ENCODE results near the gene CHERP.
"Not testable (repeated sequence)": the region's sequence is repeated elsewhere in the genome, so short reads cannot be mapped to it uniquely, and the experiment has no call there.

Gene CHERP

DNA sequence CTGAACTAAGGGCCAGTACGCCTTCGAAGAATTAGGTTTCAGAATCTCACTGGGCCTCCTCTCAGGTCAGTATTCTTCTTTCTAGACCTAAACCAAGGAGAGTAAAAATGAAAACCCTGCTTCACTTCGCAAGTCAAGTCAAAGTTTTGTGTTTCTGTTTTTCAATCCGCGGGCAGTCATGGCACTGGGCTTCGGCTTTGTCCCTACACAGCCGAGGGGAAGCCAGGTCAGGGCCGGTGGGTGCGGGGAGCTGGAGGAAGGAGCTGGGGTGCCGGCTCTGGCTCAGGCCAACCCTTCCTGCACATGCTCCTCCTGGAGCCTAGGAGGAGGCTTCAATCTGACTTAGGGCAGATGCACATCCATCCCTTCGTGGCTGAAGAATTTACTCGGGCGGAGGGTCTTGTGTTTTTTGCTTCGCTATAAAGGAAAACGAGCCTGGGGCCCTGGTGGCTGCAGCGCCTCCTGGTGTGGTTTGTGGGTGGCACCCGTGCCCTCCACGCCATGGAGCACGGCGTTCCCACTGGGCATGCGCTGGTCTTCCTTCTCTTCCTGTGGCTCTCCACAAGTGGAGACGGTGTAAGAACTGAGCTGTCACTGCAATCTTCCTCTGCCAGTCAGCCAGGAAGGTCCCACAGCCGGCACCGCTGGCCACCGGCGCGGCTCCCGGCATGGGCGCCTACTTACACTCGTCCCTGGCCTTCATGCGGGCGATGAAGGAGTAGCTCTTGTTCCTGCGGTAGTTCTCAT, 23.6 kb downstream of the CHERP start:
- FAIRE-seq, result no peak

- FAIRE-seq, result no peak
Observed at GRCh38 chr19:16518061-16518460, 24.2 kb downstream of the CHERP start.

DNA sequence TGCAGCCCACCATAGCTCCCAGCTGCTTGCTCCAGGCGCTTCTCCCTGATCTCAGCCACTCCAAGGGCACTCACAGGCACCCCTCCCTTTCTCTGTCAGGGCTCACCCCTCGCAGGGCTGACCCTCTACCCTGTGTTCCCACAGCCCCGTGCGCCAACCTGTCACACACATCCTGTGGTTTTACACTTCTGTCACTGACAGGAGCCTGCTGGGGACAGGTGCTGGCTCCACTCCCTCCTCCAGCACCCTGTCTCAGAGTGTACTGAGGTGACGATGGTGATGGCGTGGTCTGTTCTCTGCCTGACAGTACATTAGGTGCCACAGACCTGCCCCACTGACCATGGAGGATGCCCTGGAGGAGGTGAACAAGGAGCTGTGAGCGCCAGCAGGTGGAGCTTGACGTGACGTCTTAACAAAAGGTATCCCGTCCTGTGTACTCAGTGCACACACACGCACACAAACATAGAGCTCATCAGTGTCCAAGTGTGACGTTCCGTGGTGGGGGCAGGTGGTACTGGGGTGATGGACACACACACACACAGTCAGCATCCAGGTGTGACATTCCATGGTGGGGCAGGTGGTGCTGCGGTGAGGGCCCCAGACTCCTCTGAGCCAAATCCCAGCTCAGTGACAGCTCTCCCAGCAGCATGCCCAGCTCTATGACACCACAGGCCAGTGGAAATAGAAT, 25.2 kb downstream of the CHERP start:
- no peak for FAIRE-seq

- no peak for FAIRE-seq
Observed at GRCh38 chr19:16516381-16516780, 25.9 kb downstream of the CHERP start.

DNA sequence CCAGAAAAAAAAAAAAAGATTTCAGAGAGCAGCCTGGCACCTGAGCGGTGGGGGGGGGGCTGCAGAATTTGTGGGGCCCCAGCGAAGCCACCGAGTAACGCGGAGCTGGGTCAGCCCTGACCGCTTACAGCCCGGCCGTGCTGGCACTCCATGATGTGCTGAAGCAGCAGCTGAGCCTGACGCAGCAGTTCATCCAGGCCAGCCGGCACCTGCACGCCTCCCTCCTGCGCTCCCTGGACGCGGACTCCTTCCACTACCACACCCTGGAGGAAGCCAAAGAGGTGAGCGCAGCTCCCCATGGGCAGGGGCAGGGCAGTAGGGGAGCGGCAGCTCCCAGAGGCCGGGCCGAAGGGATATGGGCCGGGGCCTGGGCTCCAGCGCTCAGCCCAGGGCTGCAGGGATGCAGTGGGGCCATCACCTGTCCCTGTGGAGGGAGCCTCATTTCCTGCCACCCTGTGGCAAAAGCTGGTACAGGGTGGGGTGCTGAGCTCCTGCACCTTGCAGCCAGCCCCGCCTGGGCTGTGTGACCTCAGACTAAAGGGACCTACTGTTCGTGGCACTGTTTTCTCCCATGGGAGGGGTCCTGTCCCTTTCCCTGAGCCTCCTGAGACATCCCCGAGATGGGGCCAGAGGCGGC, 27.7 kb downstream of the CHERP start:
- no peak for FAIRE-seq

GRCh38 chr19:16512611-16513010, 29.6 kb downstream of the CHERP start:
- not testable (repeated sequence) for FAIRE-seq

DNA sequence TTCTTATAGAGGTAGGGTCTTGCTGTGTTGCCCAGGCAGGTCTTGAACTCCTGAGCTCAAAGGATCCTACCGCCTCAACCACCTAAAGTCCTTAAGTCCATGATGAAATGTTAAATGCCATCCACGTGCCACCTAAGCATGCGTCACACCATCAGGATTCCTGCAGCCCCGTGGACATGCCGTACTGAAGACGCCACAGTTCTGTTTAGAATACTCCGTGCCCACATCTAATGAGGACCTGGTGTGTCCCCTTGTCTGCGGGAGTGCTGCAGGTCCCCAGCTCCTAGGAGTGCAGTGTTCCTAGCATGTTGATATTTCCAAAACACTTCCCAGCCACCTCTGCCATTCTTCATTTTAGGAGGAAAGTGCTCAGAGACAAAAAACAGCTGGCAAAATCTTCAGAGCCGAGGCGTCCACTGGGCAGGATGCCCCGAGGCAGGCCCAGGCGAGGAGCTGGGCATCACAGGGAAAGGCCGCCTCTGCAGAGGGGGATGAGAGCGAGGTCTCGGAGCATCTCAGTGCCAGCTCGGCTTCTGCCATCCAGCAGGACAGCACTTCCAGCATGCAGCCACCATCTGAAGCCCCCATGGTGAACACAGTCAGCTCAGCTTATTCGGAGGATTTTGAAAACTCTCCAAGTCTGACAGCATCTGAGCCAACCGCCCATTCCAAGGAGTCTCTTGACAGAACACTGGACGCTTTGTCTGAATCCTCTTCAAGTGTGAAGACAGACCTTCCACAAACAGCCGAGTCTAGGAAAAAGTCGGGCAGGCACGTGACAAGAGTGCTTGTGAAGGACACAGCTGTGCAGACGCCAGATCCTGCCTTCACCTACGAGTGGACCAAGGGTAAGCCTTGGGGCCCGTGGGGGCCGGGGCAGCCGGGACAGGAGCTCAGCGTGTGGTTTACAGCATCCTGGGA, 32.8 kb downstream of the CHERP start:
- FAIRE-seq, result no peak

GRCh38 chr19:16508546-16508945, 33.7 kb downstream of the CHERP start:
- FAIRE-seq, result no peak

- no peak for FAIRE-seq
Observed at GRCh38 chr19:16506961-16507360, 35.3 kb downstream of the CHERP start.

DNA sequence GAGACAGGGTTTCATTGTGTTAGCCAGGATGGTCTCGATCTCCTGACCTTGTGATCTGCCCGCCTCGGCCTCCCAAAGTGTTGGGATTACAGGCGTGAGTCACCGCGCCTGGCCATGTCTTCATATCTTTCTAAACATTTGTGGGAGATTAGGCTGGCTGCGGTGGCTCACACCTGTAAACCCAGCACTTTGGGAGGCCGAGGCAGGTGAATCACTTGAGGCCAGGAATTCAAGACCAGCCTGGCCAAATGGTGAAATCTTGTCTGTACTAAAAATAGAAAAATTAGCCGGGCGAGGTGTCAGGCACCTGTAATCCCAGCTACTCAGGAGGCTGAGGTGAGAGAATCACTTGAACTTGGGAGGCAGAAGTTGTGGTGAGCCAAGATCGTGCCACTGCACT, 36.1 kb downstream of the CHERP start:
- FAIRE-seq, result not testable (repeated sequence)

GRCh38 chr19:16504271-16504670, 38.0 kb downstream of the CHERP start:
- FAIRE-seq, result no peak

- no peak for FAIRE-seq
Observed at GRCh38 chr19:16497837-16498236, 44.4 kb downstream of the CHERP start.

- no peak for FAIRE-seq
Observed at GRCh38 chr19:16497042-16497441, 45.2 kb downstream of the CHERP start.

DNA sequence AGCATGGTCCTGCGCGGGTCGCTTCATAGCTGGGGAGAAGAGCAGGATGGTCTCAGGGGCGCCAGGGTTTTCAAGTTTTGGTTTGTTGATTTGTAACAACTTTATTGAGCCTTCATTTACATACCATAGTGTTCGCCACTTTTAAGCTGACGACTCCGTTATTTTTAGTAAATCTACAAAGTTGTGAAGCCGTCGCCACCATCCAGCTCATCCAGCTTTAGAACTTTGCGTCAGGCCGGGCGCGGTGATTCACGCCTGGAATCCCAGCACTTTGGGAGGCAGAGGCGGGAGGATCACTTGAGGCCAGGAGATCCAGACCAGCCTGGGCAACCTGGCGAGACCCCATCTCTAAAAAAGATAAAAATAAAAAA, 45.6 kb downstream of the CHERP start:
- no peak for FAIRE-seq

- FAIRE-seq, result no peak
Observed at GRCh38 chr19:16495982-16496612, 46.1 kb downstream of the CHERP start, which contains the start of the genes C19orf44 and CALR3. Gene C19orf44, plus strand, starts transcription at chr19:16496394. Its CDS starts 4,399 bp downstream, at chr19:16500793. Gene CALR3, minus strand, starts transcription at chr19:16496167. Its CDS starts 38 bp downstream, at chr19:16496129.

GRCh38 chr19:16486476-16486875, 55.8 kb downstream of the CHERP start:
- FAIRE-seq, result not testable (repeated sequence)

DNA sequence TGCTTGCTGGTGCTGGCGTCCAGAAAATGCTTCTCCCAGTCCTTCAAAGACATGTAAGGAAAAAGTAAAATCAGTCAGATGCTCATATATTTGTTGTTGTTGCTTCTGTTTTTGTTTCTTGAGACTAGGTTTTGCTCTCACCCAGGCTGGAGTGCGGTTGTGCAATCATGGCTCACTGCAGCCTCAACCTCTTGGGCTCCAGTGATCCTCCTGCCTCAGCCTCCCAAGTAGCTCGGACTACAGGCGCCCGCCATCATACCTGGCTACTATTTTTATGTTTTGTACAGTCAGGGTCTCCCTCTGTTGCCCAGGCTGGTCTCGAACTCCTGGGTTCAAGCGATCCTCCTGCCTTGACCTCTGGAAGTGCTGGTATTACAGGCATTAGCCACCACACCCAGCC, 59.5 kb downstream of the CHERP start:
- no peak for FAIRE-seq

GRCh38 chr19:16477311-16477710, 64.9 kb downstream of the CHERP start:
- no peak for FAIRE-seq

DNA sequence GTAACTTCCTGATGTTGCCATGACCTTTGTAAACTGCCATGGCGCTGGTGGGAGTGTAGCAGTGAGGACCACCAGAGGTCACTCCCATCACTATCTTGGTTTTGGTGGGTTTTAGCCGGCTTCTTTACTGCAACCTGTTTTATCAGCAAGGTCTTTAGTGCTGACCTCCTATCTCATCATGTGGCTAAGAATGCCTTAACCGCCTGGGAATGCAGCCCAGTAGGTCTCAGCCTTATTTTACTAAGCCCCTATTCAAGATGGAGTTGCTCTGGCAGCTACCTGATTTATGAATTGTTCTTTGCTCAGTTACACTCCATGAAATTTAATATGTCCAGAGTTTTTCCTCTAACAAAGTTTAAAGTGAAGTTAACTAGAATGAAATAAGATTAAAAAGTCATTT, 65.8 kb downstream of the CHERP start:
- no peak for FAIRE-seq

DNA sequence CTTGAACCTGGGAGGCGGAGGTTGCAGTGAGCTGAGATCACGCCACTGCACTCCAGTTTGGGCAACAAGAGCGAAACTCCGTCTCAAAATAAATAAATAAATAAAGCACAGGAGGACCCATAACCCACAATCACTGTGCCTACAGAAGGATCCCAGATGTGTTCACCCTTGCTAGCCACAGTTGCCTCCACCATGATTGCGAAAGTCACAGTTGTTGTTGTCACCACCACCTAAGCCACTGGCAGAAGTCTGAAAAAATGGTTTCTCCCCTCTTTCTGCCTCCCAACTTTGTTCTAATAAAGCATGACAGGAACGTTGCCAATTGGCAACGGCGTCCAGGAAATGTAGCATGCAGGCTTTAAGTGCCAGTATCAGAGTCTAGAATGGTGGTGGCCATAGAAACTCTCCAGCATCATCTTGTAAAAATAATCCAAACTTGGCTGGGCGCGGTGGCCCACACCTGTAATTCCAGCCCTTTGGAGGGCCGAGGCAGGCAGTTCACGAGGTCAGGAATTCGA, 68.3 kb downstream of the CHERP start:
- no peak for FAIRE-seq

GRCh38 chr19:16472992-16473391, 69.2 kb downstream of the CHERP start:
- FAIRE-seq, result no peak

GRCh38 chr19:16472559-16472899, 69.7 kb downstream of the CHERP start:
- not testable (repeated sequence) for FAIRE-seq
